GM19467 (cell line): ENCODE results near the gene PEAK1.
"Not testable (repeated sequence)": the region's sequence is repeated elsewhere in the genome, so short reads cannot be mapped to it uniquely, and the experiment has no call there.

Experiments
- ATAC-seq: cut with Tn5 transposase; IDR thresholded peaks from one replicate; pipeline ENCODE4 v1.9.1; 2021; ENCODE audit warnings: mild to moderate bottlenecking, moderate library complexity; ENCODE audit not compliant: unreplicated experiment

PEAK1 gene

GRCh38 chr15:77421370-77421700 is 1.4 kb upstream of the PEAK1 start:
- no peak for ATAC-seq

- ATAC-seq = peak; percentile 28
Observed at GRCh38 chr15:77420610-77421369, 886 bp upstream of the PEAK1 start, which contains the start of gene HMG20A. Gene HMG20A, plus strand, starts transcription at chr15:77420888. Its CDS starts 37,520 bp downstream, at chr15:77458408.

GRCh38 chr15:77418966-77419835 is 703 bp downstream of the PEAK1 start:
- ATAC-seq = peak; percentile 1

DNA sequence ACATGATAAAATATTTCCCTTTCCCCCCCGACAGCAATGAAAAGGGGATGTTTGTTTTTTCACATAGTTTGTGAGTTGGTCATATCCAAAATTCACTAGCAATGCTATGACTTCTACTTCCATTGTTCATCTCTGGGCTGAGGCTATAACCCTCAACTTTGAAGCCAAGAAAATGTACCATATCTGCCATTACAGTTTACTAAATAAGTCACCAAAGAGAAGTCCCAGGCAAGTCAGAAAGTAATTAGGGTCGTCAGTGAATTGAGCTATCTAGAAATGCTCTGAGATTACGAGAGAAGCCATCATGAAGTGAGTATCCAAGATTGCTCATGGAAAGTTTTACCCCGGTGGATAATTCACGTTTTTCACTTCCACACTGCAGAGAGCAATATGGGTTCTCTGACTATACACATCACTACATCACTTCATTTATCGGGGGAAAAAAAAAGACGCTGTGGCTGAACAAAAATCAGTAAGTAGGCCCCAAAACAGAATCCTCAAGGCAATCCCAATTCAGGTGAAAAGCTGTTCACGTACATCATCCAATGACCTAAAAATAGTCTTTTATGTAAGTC is 1.4 kb downstream of the PEAK1 start:
- ATAC-seq = no peak

- ATAC-seq = no peak
Observed at GRCh38 chr15:77417602-77418001, 2.3 kb downstream of the PEAK1 start.

DNA sequence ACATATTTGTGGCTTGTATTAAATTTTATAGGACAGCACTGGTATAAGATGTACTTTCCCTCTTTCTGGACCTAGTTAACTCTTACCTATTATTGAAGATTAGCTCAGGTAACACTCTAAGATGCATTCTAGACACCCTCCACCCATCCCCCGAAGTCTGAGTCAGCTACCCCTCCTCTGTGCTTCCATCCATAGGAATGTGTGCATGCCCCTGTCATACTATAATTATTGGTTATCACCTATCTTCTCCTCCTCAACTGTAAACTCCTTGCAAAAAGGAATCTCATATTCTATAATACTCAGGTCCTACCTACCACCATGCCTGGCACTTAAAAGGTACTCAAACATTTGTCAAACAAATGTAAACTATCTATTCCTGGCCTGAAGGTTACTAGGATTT is 3.0 kb downstream of the PEAK1 start:
- no peak for ATAC-seq

DNA sequence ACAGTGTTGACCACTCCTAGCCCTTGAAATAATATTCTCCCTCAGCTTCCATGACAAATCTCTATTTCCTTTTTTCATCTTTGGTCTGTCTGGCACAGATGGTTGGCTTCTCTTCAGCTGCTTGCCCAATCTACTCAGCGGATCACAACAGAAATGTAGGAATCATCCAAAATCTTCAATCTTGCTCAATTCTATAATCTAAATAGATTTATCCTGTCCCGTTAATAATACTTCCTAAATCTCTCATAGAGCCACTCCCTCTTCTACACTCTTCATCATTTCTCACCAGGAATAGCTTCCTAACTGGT is 3.8 kb downstream of the PEAK1 start:
- no peak for ATAC-seq

- no peak for ATAC-seq
Observed at GRCh38 chr15:77415450-77416147, 4.3 kb downstream of the PEAK1 start.

GRCh38 chr15:77414789-77415442 is 5.0 kb downstream of the PEAK1 start:
- ATAC-seq = no peak

DNA sequence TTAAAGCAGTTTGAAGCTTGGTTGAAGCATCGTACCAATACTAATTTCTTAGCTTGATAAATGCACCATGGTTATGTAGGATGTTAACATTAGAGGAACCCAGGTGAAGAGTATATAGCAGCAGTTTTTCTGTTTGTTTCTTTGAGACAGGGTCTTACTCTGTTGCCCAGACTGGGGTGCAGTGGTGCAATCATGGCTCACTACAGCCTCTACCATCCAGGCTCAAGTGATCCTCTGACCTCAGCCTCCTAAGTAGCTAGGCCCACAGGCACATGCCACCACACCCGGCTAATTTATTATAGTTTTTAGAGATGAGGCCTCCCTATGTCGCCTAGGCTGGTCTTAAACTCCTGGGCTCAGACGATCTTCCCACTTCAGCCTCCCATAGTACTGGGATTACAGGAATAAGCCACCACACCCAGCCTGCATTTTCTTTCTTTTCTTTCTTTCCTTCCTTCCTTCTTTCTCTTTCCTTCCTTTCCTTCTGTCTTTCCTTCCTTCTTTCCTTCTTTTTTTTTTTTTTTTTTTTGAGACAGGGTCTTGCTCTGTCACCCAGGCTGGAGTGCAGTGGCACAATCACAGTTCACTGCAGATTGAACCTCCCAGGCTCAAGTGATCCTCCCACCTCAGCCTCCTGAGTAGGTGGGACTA is 6.1 kb downstream of the PEAK1 start:
- no peak for ATAC-seq

DNA sequence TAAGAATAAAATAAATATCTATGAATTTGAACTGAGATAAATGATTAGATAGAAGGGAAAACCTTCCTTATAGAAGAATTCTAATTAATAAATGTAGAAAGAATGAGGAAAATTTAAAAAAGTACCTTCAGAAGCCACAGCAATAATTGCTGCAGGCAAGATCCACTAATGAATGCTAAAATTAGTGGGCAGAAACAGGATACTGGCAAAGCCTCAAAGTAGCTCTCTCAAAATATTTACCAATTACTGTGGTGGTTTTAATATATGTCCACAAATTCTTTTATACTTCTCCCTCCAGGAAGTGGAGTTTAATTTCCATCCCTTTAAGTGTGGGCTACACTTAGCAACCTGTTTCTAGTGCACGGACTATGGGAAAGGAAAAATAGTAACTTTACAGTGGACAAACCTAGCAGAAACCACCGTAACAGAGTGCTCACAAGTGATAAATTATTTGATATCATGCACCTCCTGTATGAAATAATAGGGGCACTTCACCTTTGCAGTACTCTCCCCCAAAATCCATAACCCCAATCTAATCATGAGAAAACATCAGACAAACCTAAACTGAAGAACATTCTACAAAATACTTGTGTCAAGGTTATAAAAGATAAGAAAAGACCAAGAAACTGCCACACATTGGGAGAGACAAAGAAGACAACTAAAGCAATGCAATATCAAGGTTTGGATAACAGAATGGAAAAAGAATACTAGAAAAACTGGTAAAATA is 6.8 kb downstream of the PEAK1 start:
- ATAC-seq = no peak

DNA sequence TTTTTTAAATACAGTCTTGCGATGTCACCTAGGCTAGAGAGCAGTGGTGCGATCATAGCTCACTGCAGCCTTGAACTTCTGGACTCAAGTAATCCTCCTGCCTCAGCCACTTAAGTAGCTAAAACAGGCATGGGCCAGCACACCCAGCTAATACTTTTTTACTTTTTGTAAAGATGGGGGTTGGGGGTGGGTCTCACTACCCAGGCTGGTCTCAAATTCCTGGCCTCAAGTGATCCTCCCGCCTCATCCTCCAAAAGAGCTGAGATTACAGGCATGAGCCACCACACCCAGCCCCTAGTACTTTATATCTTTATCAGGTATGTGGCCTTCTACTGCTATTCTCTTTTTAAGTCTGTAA is 8.3 kb downstream of the PEAK1 start:
- ATAC-seq = no peak

- no peak for ATAC-seq
Observed at GRCh38 chr15:77410701-77411618, 8.9 kb downstream of the PEAK1 start.

DNA sequence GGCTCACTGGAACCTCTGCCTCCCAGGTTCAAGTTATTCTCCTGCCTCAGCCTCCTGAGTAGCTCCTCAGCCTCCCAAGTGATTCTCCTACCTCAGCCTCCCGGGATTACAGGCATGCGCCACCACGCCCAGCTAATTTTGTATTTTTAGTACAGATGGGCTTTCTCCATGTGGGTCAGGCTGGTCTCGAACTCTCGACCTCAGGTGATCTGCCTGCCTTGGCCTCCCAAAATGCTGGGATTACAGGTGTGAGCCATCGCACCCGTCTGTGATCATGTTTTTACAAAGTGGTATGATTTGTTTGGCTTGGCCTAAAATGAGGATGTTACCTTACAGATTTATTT is 9.8 kb downstream of the PEAK1 start:
- not testable (repeated sequence) for ATAC-seq

DNA sequence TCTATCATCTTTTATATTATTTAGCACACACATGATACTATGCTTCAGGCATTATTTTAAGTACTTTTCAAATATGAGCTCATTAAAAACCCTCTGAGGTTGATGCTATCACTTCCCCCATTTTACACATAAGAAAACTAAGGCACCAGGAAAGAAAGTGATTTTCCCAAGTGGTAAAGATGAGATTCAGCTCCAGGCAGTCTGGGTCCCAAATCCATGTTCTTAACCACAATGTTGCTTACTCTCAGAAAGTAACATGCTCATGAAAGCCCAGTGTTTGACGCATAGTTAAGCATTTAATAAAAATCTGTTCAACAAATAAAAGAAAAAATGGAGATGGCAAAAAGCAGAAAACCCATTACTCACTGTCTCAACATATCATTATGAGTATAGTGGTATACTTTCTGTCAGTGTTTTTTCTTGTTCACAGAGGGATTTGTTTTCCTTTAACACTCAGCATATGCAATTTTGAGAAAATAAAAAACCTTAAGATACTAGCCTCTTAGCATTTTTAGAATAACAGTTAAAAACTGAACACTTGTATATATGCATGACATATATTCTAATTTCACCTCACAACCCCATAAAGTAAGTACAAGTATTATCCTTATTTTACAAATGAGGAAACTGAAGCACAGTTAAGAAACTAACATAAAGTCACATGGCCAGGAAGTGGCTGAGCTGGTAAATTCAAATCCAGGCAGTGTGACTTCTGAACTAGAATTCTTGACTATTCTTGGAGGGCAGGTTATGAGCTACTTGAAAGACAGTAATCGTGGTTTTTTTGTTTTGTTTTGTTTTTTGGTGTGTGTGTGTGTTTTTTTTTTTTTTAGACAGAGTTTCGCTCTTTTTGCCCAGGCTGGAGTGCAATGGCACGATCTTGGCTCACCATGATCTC is 10.4 kb downstream of the PEAK1 start:
- ATAC-seq = peak; percentile 44

GRCh38 chr15:77406846-77407245 is 13.1 kb downstream of the PEAK1 start:
- no peak for ATAC-seq

DNA sequence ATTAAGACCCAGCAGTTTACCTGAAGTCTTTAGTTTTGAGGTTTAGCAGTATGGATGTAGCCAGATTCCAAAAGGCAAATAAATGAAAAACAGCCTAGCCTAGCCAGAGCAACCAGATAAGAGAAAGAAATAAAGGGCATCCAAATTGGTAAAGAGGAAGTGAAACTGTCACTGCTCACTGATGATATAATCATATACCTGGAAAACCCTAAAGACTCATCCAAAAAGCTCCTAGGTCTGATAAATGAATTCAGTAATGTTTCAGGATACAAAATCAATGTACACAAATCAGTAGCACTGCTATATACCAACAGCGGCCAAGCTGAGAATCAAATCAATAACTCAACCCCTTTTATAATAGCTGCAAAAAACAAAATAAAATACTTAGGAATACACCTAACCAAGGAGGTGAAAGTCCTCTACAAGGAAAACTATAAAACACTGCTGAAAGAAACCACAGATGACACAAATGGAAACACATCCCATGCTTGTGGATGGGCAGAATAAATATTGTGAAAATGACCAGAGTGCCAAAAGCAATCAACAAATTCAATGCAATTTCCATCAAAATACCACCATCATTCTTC is 13.6 kb downstream of the PEAK1 start:
- not testable (repeated sequence) for ATAC-seq
